DND-41 (cell line): Measurements from ENCODE around the gene PLK5.

Experiments
- ATAC-seq: fragments of 200-7000 bp; cut with Tn5 transposase; 3 replicates; pipeline ENCODE4 v1.9.1; 2021; ENCODE audit warnings: low read depth; ENCODE audit not compliant: insufficient read depth
- DNase-seq: peaks from one replicate; pipeline ENCODE4 v3.0.0-alpha.2; 2020
- H2AFZ ChIP-seq: 2 replicates; pipeline ENCODE4 v1.6.0; 2012; ENCODE audit warnings: low read depth, low read length
- H3K27ac ChIP-seq: 2 replicates; pipeline ENCODE4 v1.5.1; 2012; ENCODE audit warnings: low read length, inconsistent platforms
- H3K27me3 ChIP-seq: fragments of 200-600 bp; sonication (generic); 2 replicates; pipeline ENCODE4 v1.6.0; 2012; ENCODE audit warnings: low read length, mild to moderate bottlenecking, inconsistent platforms; ENCODE audit not compliant: insufficient read depth, poor library complexity
- H3K36me3 ChIP-seq: 2 replicates; pipeline ENCODE4 v1.5.1; 2012; ENCODE audit warnings: low read length, inconsistent platforms; ENCODE audit not compliant: insufficient read depth
- H3K4me1 ChIP-seq: 2 replicates; pipeline ENCODE4 v1.5.1; 2012; ENCODE audit warnings: mild to moderate bottlenecking, low read length; ENCODE audit not compliant: insufficient read depth
- H3K4me2 ChIP-seq: 2 replicates; pipeline ENCODE4 v1.6.0; 2012; ENCODE audit warnings: mild to moderate bottlenecking, moderate library complexity, low read length, inconsistent platforms; ENCODE audit not compliant: insufficient read depth
- H3K4me3 ChIP-seq, 2 experiments: fragments of 200-600 bp in 1 of 2; shearing (Covaris generic) in 1 of 2; 2 replicates each; pipeline ENCODE4 v1.5.1; 2012 to 2016; ENCODE audit warnings: inconsistent platforms in 2 of 2, low read length in 2 of 2, mild to moderate bottlenecking in 2 of 2, low read depth in 1 of 2, moderate library complexity in 1 of 2
- H3K79me2 ChIP-seq: 2 replicates; pipeline ENCODE4 v1.6.0; 2012; ENCODE audit warnings: low read length, inconsistent platforms; ENCODE audit not compliant: insufficient read depth
- H3K9ac ChIP-seq: 2 replicates; pipeline ENCODE4 v1.6.0; 2012; ENCODE audit warnings: low read depth, mild to moderate bottlenecking, inconsistent platforms, low read length, moderate library complexity
- H3K9me3 ChIP-seq: 2 replicates; pipeline ENCODE4 v1.5.1; 2012; ENCODE audit warnings: low read length, moderate library complexity, mild to moderate bottlenecking, inconsistent platforms; ENCODE audit not compliant: insufficient read depth, severe bottlenecking
- H4K20me1 ChIP-seq: 2 replicates; pipeline ENCODE4 v1.6.0; 2012; ENCODE audit warnings: low read length; ENCODE audit not compliant: insufficient read depth
- EZH2 ChIP-seq: IDR thresholded peaks from 3 replicates; pipeline ENCODE4 v1.6.1; 2012; ENCODE audit warnings: borderline replicate concordance, low read depth, mild to moderate bottlenecking, moderate library complexity, low read length, inconsistent platforms; ENCODE audit not compliant: severe bottlenecking
- TF ChIP-seq, protein P1 (sequence below): IDR thresholded peaks from 2 replicates; pipeline ENCODE4 v1.5.1; 2012; ENCODE audit warnings: borderline replicate concordance, low read length, moderate library complexity, mild to moderate bottlenecking; ENCODE audit not compliant: poor library complexity, severe bottlenecking; ENCODE audit errors: extremely low read depth

The PLK5 gene

DNA sequence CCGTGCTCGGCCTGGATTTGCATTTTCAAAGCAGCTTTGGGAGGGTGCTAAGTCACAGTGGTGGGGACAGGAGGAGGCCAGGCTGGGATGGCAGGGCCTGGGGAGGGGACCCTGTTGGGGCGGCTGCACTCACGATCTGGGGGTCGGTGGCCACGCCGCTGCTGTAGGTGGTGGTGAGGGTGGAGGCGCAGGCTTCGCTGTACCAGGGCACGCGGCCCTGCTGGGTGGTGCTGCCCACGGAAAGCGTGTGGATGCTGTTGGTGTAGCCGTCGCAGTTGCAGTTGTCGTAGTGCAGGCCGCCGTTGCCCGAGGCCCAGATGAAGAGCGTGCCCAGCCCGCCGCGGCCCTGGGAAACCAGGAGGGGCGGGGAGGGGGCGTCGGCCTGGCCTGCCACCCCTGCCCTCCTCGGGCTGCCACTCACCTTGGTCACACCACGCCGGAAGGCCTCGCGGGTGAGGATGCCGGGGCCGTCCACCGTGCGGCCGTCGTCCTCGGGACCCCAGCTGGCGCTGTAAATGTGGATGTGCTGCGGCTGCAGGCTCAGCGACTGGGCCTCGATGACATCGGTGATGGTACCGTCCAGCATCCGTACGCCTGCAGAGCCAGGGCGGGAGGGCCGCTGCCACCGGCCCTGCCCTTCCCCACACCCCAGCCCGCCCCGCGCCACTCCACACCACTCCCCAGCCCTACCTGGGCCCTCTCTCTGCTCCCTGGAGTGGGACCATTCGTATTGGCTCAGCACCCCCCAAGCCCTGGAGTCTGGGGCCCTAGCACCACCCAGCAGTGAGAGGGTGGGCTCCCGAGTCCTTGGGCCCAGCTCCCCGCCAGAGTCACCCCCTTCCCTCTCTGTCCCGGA lies 36.9 kb upstream of the PLK5 start:
- no peaks in the 10 kb centered on the region for H3K9me3 ChIP-seq
- no peaks in the 10 kb centered on the region for H3K36me3 ChIP-seq
- peaks cover 29% of the 10 kb centered on the region for H3K4me1 ChIP-seq
- ATAC-seq (no peak), DNase-seq (no peak)
- TF ChIP-seq, protein P1, sequence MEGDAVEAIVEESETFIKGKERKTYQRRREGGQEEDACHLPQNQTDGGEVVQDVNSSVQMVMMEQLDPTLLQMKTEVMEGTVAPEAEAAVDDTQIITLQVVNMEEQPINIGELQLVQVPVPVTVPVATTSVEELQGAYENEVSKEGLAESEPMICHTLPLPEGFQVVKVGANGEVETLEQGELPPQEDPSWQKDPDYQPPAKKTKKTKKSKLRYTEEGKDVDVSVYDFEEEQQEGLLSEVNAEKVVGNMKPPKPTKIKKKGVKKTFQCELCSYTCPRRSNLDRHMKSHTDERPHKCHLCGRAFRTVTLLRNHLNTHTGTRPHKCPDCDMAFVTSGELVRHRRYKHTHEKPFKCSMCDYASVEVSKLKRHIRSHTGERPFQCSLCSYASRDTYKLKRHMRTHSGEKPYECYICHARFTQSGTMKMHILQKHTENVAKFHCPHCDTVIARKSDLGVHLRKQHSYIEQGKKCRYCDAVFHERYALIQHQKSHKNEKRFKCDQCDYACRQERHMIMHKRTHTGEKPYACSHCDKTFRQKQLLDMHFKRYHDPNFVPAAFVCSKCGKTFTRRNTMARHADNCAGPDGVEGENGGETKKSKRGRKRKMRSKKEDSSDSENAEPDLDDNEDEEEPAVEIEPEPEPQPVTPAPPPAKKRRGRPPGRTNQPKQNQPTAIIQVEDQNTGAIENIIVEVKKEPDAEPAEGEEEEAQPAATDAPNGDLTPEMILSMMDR, result no peak
- TF ChIP-seq EZH2, result no peak
- no peak overlapping the region for H3K4me3 ChIP-seq
- H4K20me1 ChIP-seq, result no peaks in the 10 kb centered on the region
- H3K9ac ChIP-seq, result no peak overlapping the region
- H2AFZ ChIP-seq, result no peak overlapping the region
- H3K27me3 ChIP-seq, result no peaks in the 10 kb centered on the region
- H3K79me2 ChIP-seq, result no peaks in the 10 kb centered on the region
- H3K27ac ChIP-seq, result no peak overlapping the region
- no peak overlapping the region for H3K4me2 ChIP-seq

DNA sequence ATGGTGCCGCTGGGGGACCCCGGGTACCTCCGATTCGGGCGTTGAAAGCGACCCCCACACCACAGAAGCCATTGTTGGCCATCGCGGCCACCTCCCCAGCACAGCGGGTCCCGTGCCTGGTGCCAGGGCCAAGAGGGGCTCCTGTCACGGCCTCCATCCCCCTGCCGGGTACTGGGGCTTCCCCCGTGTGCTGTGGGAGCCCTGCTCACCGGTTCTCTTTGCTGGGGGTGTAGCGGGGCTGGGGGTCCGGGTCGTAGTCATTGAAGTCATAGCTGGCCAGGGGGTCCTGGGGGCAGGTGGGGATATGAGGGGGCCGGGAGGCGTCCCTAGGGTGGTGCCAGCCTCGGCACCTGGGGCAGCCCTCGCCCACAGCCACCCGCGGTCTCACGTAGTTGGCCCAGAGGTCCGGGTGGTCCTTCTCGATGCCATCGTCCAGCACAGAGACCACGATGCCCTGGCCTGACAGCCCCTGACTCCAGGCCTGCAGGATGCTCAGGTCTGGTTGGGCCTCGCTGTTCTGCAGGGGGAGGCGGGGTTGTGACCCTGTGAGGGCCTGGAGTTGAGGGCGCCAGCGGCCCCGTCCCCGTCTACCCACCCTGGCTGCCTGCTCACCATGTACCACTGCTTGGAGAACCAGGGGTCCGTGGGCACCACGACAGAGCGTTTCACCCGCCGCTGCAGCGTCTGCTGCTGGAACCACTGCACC lies 36.1 kb upstream of the PLK5 start:
- Histone ChIP-seq H3K79me2 (no peaks in the 10 kb centered on the region), H3K9me3 (no peaks in the 10 kb centered on the region), H3K36me3 (no peaks in the 10 kb centered on the region), H4K20me1 (no peaks in the 10 kb centered on the region), H3K4me2 (no peak overlapping the region; the same call in 1 of the 2 replicates), H2AFZ (no peak overlapping the region), H3K27ac (no peak overlapping the region), H3K4me3 (no peak overlapping the region), H3K27me3 (no peaks in the 10 kb centered on the region), H3K4me1 (peaks cover 29% of the 10 kb centered on the region), H3K9ac (no peak overlapping the region)
- no peak for ATAC-seq
- peak; percentile 34 for DNase-seq
- TF ChIP-seq, protein P1, result no peak
- TF ChIP-seq EZH2, result no peak

DNA sequence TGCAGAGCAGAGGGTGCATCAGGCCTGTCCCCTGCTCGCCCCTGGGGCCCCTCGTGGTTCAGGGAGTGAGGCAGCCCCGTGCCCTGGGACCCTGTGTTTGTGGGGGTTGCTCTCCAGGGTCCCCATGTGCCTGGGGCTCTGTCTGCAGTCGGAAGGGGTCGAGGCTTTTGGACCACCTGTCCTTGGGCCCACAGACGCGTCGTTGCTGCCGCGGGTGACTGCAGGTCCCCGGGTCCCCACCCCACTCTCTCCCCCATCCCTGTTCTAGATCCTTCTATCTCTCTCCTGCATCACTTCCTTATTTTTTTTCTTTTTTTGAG lies 35.6 kb upstream of the PLK5 start:
- no peaks in the 10 kb centered on the region for H3K36me3 ChIP-seq
- no peaks in the 10 kb centered on the region for H3K9me3 ChIP-seq
- H2AFZ ChIP-seq, result no peak overlapping the region
- peaks cover 29% of the 10 kb centered on the region for H3K4me1 ChIP-seq
- H3K27ac ChIP-seq, result no peak overlapping the region
- ATAC-seq, result no peak
- H3K4me2 ChIP-seq, result no peak overlapping the region; the same call in 1 of the 2 replicates
- H4K20me1 ChIP-seq, result no peaks in the 10 kb centered on the region
- no peak for DNase-seq
- H3K4me3 ChIP-seq, result no peak overlapping the region
- no peaks in the 10 kb centered on the region for H3K79me2 ChIP-seq
- H3K27me3 ChIP-seq, result no peaks in the 10 kb centered on the region
- H3K9ac ChIP-seq, result no peak overlapping the region
- no peak for TF ChIP-seq EZH2
- TF ChIP-seq, protein P1, result no peak
